ENCODE data around the gene ADAMTS2.

GRCh38 chr5:179192185-179192890 is 152.9 kb downstream of the ADAMTS2 start:
- TF ChIP-seq CTCF (IDR thresholded peaks at IDR 0.05; ENCODE audit: insufficient read depth, low read length, poor library complexity, severe bottlenecking) (no peak), EZH2phosphoT487 (conservative IDR thresholded peaks at IDR 0.05; ENCODE audit: low read length) (no peak)
